Endothelial cell of umbilical vein (primary cell): ENCODE results near the gene VTI1A. TPM values are rescaled to one million over a fixed set of nuclear protein-coding genes. Genes with fewer than 3 reads are reported as not detected.

ENCODE experiments used
- BruUV-seq: library from RNA; stranded (reverse); fragments of 400-500 nt; replicated peaks from 2 replicates; lab custom pipeline; 2021; lab: Mats Ljungman, UMichigan
- CTCF ChIA-PET: fragments of 300-600, 350-600 bp; sonication (Branson Sonifier 250); formaldehyde crosslinking; loops from one replicate; lab custom pipeline; 2021; ENCODE audit warnings: antibody characterized with exemption, inconsistent platforms; lab: Charles Lee
- POLR2A ChIA-PET: fragments of 300-600, 350-600 bp; sonication (Branson Sonifier 250); formaldehyde crosslinking; loops from one replicate; lab custom pipeline; 2021; ENCODE audit warnings: antibody characterized with exemption, inconsistent platforms; lab: Charles Lee
- DNase-seq: peaks from one replicate; pipeline ENCODE4 v3.0.0-alpha.2; 2011; ENCODE audit warnings: low read depth, low spot score
- FAIRE-seq: peaks from 2 replicates; lab custom pipeline; 2011; peaks lifted over from hg19 to GRCh38; lab: Jason Lieb, UNC
- H2AFZ ChIP-seq: 2 replicates; pipeline ENCODE4 v1.6.0; 2012; ENCODE audit warnings: low read depth, low read length, control low read depth, inconsistent platforms
- H3K27ac ChIP-seq: 2 replicates; pipeline ENCODE4 v1.5.1; 2011; ENCODE audit warnings: low read depth, mild to moderate bottlenecking, control low read depth, low read length, moderate library complexity; ENCODE audit not compliant: insufficient read depth
- H3K27me3 ChIP-seq, 2 experiments: 2 replicates each; pipeline versions ENCODE4 v1.6.0 to v1.6.1; 2011; ENCODE audit warnings: low read length in 2 of 2, mixed read lengths in 1 of 2; ENCODE audit not compliant: control insufficient read depth in 2 of 2, insufficient read depth in 2 of 2
- H3K36me3 ChIP-seq, 2 experiments: 2 replicates in 1 of 2; 3 replicates in 1 of 2; pipeline ENCODE4 v1.5.1; 2011; ENCODE audit warnings: low read length in 2 of 2, mild to moderate bottlenecking in 1 of 2, moderate library complexity in 1 of 2; ENCODE audit not compliant: control insufficient read depth in 2 of 2, insufficient read depth in 2 of 2; ENCODE audit errors: extremely low read depth in 1 of 2
- H3K4me1 ChIP-seq: 3 replicates; pipeline ENCODE4 v1.5.1; 2011; ENCODE audit warnings: mild to moderate bottlenecking, low read length; ENCODE audit not compliant: control insufficient read depth, insufficient read depth; ENCODE audit errors: extremely low read depth
- H3K4me2 ChIP-seq: 2 replicates; pipeline ENCODE4 v1.6.1; 2011; ENCODE audit warnings: low read length, control low read depth, mixed read lengths; ENCODE audit not compliant: insufficient read depth
- H3K4me3 ChIP-seq, 3 experiments: fragments of 200-600 bp in 1 of 3; sonication (generic), shearing (Covaris generic) in 1 of 3; replicated peaks in 1 of 3; 2 replicates each; pipeline ENCODE4 v1.5.1; 2011 to 2016; ENCODE audit warnings: control low read depth in 3 of 3, low read length in 3 of 3, mild to moderate bottlenecking in 2 of 3, inconsistent platforms in 1 of 3, low read depth in 1 of 3, moderate library complexity in 1 of 3; ENCODE audit not compliant: insufficient read depth in 1 of 3
- H3K79me2 ChIP-seq: 2 replicates; pipeline ENCODE4 v1.6.0; 2012; ENCODE audit warnings: low read length, inconsistent platforms; ENCODE audit not compliant: control insufficient read depth, insufficient read depth
- H3K9ac ChIP-seq: replicated peaks from 2 replicates; pipeline ENCODE3; 2011; ENCODE audit warnings: low read length, control low read depth; ENCODE audit not compliant: insufficient read depth; ENCODE audit errors: extremely low read depth
- H3K9me1 ChIP-seq: replicated peaks from 3 replicates; pipeline ENCODE4 v1.6.0; 2011; ENCODE audit warnings: mild to moderate bottlenecking, low read length; ENCODE audit not compliant: control insufficient read depth, insufficient read depth; ENCODE audit errors: extremely low read depth
- H3K9me3 ChIP-seq: replicated peaks from 2 replicates; pipeline ENCODE4 v1.5.1; 2012; ENCODE audit warnings: low read length, inconsistent platforms; ENCODE audit not compliant: control insufficient read depth, insufficient read depth
- H4K20me1 ChIP-seq: replicated peaks from 2 replicates; pipeline ENCODE3; 2011; ENCODE audit warnings: mild to moderate bottlenecking, low read length; ENCODE audit not compliant: control insufficient read depth, insufficient read depth; ENCODE audit errors: extremely low read depth
- EZH2 ChIP-seq: IDR thresholded peaks from 2 replicates; pipeline ENCODE4 v1.6.1; 2012; ENCODE audit warnings: borderline replicate concordance, low read depth, mild to moderate bottlenecking, moderate library complexity, low read length, inconsistent platforms; ENCODE audit not compliant: severe bottlenecking
- FOS ChIP-seq: IDR thresholded peaks from 2 replicates; pipeline ENCODE4 v1.6.1; 2011; ENCODE audit warnings: mild to moderate bottlenecking, low read length, moderate library complexity, borderline replicate concordance; ENCODE audit not compliant: insufficient read depth
- GATA2 ChIP-seq: IDR thresholded peaks from 2 replicates; pipeline ENCODE4 v1.7.0; 2011; ENCODE audit warnings: low read depth, mild to moderate bottlenecking, moderate library complexity, mixed read lengths, low read length; ENCODE audit not compliant: insufficient read length, insufficient read depth
- JUN ChIP-seq: IDR thresholded peaks from 2 replicates; pipeline ENCODE4 v1.6.1; 2011; ENCODE audit warnings: borderline replicate concordance, low read depth; ENCODE audit not compliant: insufficient read length, insufficient read depth
- MYC ChIP-seq: IDR thresholded peaks from one replicate; pipeline ENCODE4 v1.6.1; 2011; ENCODE audit warnings: mild to moderate bottlenecking, low read depth, low read length
- POLR2A ChIP-seq: IDR thresholded peaks from 2 replicates; pipeline ENCODE4 v1.6.1; 2012; ENCODE audit warnings: low read depth, mild to moderate bottlenecking, control low read depth, low read length
- POLR2AphosphoS5 ChIP-seq: IDR thresholded peaks from 2 replicates; pipeline ENCODE4 v1.6.1; 2012; ENCODE audit warnings: low read depth, mild to moderate bottlenecking, control low read depth, low read length, moderate library complexity; ENCODE audit not compliant: insufficient read depth
- dilution Hi-C: fragments of 300-500 bp; cut with MboI; formaldehyde crosslinking; loops from one replicate; pipeline ENCODE4 v1.15.0; 2019; ENCODE audit warnings: low sequenced_read_pairs; ENCODE audit not compliant: extremely low pct_ligation_motif_present
- intact Hi-C: fragments of 100-400 bp; cut with micrococcal nuclease; formaldehyde crosslinking; loops from one replicate; pipeline ENCODE4 v1.10.0; 2022
- polyA plus RNA-seq, 4 experiments: library from polyadenylated mRNA; depleted of rRNA in 3 of 4; stranded (reverse) in 3 of 4; unstranded in 1 of 4; fragments of >200 nt; gene quantifications; 2 replicates each; pipeline versions ENCODE4 v1.2.1 to v1.2.3, GENCODE V29; 2011 to 2012; ENCODE audit warnings: missing spikeins in 1 of 4
- total RNA-seq: library from RNA; stranded (reverse); gene quantifications from 2 replicates; pipeline ENCODE4 v1.2.3, GENCODE V29; 2021
- TF ChIP-seq, protein P1 (sequence below): IDR thresholded peaks from 2 replicates; pipeline ENCODE4 v1.6.1; 2011; ENCODE audit not compliant: insufficient read depth, insufficient read length
- TF ChIP-seq, protein P2 (sequence below), 2 donors: IDR thresholded peaks; 1 replicate in 1 of 2; 2 replicates in 1 of 2; pipeline ENCODE4 v1.5.1; 2011; ENCODE audit warnings: low read length in 2 of 2, mild to moderate bottlenecking in 2 of 2, moderate library complexity in 2 of 2, control low read depth in 1 of 2, inconsistent platforms in 1 of 2, low read depth in 1 of 2; ENCODE audit not compliant: insufficient read depth in 1 of 2; ENCODE audit errors: extremely low read depth in 1 of 2

VTI1A gene
- total and polyA plus RNA-seq, 2 donors (not counting 3 experiments of a cell fraction or from before 2014, with no cell fraction given): 10.8 to 35.6 TPM

DNA sequence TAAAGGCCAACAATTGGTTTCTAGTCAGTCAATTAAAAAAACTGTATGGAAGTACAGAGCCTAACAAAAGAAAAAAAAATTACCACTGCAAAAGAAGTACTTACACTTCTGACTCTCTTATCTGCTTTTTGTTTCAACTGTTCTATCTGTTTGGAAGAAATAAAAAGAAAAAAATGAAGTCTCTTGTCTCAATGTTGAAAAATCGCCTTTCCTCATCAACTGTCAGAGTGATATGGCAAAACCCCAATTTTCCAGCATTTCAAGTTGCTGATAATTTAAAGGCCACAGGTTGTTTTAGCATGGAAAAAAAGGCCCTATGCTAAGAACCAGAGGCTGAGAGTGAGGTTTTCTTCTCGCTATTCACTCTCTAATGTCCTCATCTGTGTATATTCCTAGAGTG is 13.9 kb upstream of the VTI1A start:
- intact Hi-C loops: no loop called here
- ChIA-PET CTCF (interaction anchor here (0.8 to 3.2 kb wide), 5 partner anchors 17 to 296 kb away, joined by 3 to 8 read pairs (median 4); no protein-coding TSS in a partner anchor), POLR2A (no interaction called here)
- DNase-seq: no peak
- Histone ChIP-seq H3K4me3 (no peak overlapping the region), H3K27me3 (no peaks in the 10 kb centered on the region), H3K4me1 (no peaks in the 10 kb centered on the region), H3K4me2 (no peak overlapping the region), H3K79me2 (no peaks in the 10 kb centered on the region), H3K9ac (no peak overlapping the region), H3K9me3 (no peaks in the 10 kb centered on the region), H3K9me1 (no peaks in the 10 kb centered on the region), H3K27ac (no peak overlapping the region), H4K20me1 (no peaks in the 10 kb centered on the region), H3K36me3 (peaks cover 14 to 22% of the 10 kb centered on the region in 2 experiments), H2AFZ (no peak overlapping the region)
- no TSS peak for BruUV-seq
- FAIRE-seq: no peak
- dilution Hi-C loops: no loop called here
- no peak for TF ChIP-seq MYC
- no peak for TF ChIP-seq POLR2AphosphoS5
- TF ChIP-seq, protein P1, sequence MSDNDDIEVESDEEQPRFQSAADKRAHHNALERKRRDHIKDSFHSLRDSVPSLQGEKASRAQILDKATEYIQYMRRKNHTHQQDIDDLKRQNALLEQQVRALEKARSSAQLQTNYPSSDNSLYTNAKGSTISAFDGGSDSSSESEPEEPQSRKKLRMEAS: no peak
- TF ChIP-seq JUN: no peak
- no peak for TF ChIP-seq GATA2
- TF ChIP-seq FOS: no peak
- no peak for TF ChIP-seq POLR2A
- TF ChIP-seq, protein P2, sequence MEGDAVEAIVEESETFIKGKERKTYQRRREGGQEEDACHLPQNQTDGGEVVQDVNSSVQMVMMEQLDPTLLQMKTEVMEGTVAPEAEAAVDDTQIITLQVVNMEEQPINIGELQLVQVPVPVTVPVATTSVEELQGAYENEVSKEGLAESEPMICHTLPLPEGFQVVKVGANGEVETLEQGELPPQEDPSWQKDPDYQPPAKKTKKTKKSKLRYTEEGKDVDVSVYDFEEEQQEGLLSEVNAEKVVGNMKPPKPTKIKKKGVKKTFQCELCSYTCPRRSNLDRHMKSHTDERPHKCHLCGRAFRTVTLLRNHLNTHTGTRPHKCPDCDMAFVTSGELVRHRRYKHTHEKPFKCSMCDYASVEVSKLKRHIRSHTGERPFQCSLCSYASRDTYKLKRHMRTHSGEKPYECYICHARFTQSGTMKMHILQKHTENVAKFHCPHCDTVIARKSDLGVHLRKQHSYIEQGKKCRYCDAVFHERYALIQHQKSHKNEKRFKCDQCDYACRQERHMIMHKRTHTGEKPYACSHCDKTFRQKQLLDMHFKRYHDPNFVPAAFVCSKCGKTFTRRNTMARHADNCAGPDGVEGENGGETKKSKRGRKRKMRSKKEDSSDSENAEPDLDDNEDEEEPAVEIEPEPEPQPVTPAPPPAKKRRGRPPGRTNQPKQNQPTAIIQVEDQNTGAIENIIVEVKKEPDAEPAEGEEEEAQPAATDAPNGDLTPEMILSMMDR (IDR thresholded peaks at IDR 0.05; ENCODE audit: extremely low read depth in 1 of 2, insufficient read depth in 1 of 2, low read depth in 1 of 2, low read length in 2 of 2): no peak
- no peak for TF ChIP-seq EZH2
